HCT116 (cell line): ENCODE results near the gene OTOP2. TPM values are rescaled to one million over a fixed set of nuclear protein-coding genes. Genes with fewer than 3 reads are reported as not detected.

Experiments used
- ATAC-seq: fragments of 200-7000 bp; cut with Tn5 transposase; 2 replicates; pipeline ENCODE4 v1.9.1; 2020; ENCODE audit warnings: mild to moderate bottlenecking, moderate library complexity
- BruUV-seq: library from RNA; stranded (reverse); fragments of 400-500 nt; replicated peaks from 2 replicates; lab custom pipeline; 2021; lab: Mats Ljungman, UMichigan
- CTCF ChIA-PET: fragments of 300-600 bp; sonication (Branson Sonifier 250); formaldehyde crosslinking; loops from one replicate; lab custom pipeline; 2021; ENCODE audit warnings: antibody characterized with exemption; lab: Charles Lee
- POLR2A ChIA-PET: fragments of 300-600, 350-600 bp; sonication (Branson Sonifier 250); formaldehyde crosslinking; loops from one replicate; lab custom pipeline; 2021; ENCODE audit warnings: antibody characterized with exemption; lab: Charles Lee
- RAD21 ChIA-PET, 2 experiments: fragments of 300-600 bp; sonication (Branson Sonifier 250); formaldehyde crosslinking; loops; one replicate each; lab custom pipeline; 2023; ENCODE audit warnings: low total read pairs in 2 of 2; ENCODE audit not compliant: uncharacterized antibody in 2 of 2, unreplicated experiment in 2 of 2, low non-redundant PET in 1 of 2; lab: Charles Lee
- DNase-seq: peaks from one replicate; pipeline ENCODE4 v3.0.0-alpha.2; 2010; ENCODE audit warnings: low read depth, low spot score
- H2AFZ ChIP-seq: fragments of 200-600 bp; shearing (Covaris generic), sonication (generic); 2 replicates; pipeline ENCODE4 v1.6.1; 2017; ENCODE audit warnings: low read depth, mixed run types, mixed read lengths, antibody characterized with exemption, low read length; ENCODE audit not compliant: poor library complexity, severe bottlenecking
- H3K27ac ChIP-seq: 2 replicates; pipeline ENCODE4 v1.5.1; 2012; ENCODE audit warnings: low read depth, low read length
- H3K27me3 ChIP-seq: fragments of 200-600 bp; sonication (generic); 2 replicates; pipeline ENCODE4 v1.6.1; 2016; ENCODE audit warnings: mixed run types, low read length, mixed read lengths; ENCODE audit not compliant: insufficient read depth
- H3K36me3 ChIP-seq, 2 experiments: fragments of 200-500 bp in 1 of 2; fragments of 200-600 bp in 1 of 2; sonication (Bioruptor generic) in 1 of 2; sonication (generic) in 1 of 2; 2 replicates each; pipeline versions ENCODE4 v1.5.1 to v1.6.1; 2014 to 2016; ENCODE audit warnings: low read length in 2 of 2, inconsistent platforms in 1 of 2, mixed read lengths in 1 of 2, mixed run types in 1 of 2; ENCODE audit not compliant: insufficient read depth in 2 of 2, control insufficient read depth in 1 of 2
- H3K4me1 ChIP-seq, 2 experiments: fragments of 200-600 bp in 1 of 2; sonication (generic) in 1 of 2; 2 replicates each; pipeline versions ENCODE4 v1.5.1 to v1.6.1; 2012 to 2017; ENCODE audit warnings: low read length in 2 of 2, inconsistent platforms in 1 of 2, mild to moderate bottlenecking in 1 of 2, mixed read lengths in 1 of 2, mixed run types in 1 of 2, moderate library complexity in 1 of 2; ENCODE audit not compliant: insufficient read depth in 2 of 2, control insufficient read depth in 1 of 2
- H3K4me2 ChIP-seq: fragments of 200-600 bp; sonication (generic); 2 replicates; pipeline ENCODE4 v1.6.1; 2017; ENCODE audit warnings: mixed run types, low read length, mixed read lengths
- H3K4me3 ChIP-seq, 2 experiments: fragments of 200-600 bp in 1 of 2; sonication (generic) in 1 of 2; replicated peaks in 1 of 2; 2 replicates each; pipeline ENCODE4 v1.5.1; 2011 to 2016; ENCODE audit warnings: low read length in 2 of 2, control low read depth in 1 of 2, low read depth in 1 of 2, mild to moderate bottlenecking in 1 of 2, mixed read lengths in 1 of 2, mixed run types in 1 of 2
- H3K79me2 ChIP-seq: fragments of 200-600 bp; sonication (generic); 2 replicates; pipeline ENCODE4 v1.6.1; 2017; ENCODE audit warnings: mild to moderate bottlenecking, mixed run types, low read length, moderate library complexity, mixed read lengths; ENCODE audit not compliant: insufficient read depth
- H3K9ac ChIP-seq: fragments of 200-600 bp; sonication (generic); 2 replicates; pipeline ENCODE4 v1.6.1; 2016; ENCODE audit warnings: low read length, mixed read lengths
- H3K9me2 ChIP-seq: fragments of 200-600 bp; sonication (generic), shearing (Covaris generic); 2 replicates; pipeline ENCODE4 v1.6.1; 2017; ENCODE audit warnings: mixed run types, mild to moderate bottlenecking, moderate library complexity; ENCODE audit not compliant: insufficient read depth
- H3K9me3 ChIP-seq, 2 experiments: fragments of 200-500 bp in 1 of 2; fragments of 200-600 bp in 1 of 2; sonication (Bioruptor generic) in 1 of 2; sonication (generic) in 1 of 2; 2 replicates each; pipeline ENCODE4 v1.6.1; 2014 to 2017; ENCODE audit warnings: low read length in 2 of 2, mixed read lengths in 2 of 2, inconsistent platforms in 1 of 2, low read depth in 1 of 2, mild to moderate bottlenecking in 1 of 2, mixed run types in 1 of 2, moderate library complexity in 1 of 2; ENCODE audit not compliant: control insufficient read depth in 1 of 2, insufficient read depth in 1 of 2
- H4K20me1 ChIP-seq: fragments of 200-600 bp; sonication (generic), shearing (Covaris generic); 2 replicates; pipeline ENCODE4 v1.6.1; 2017; ENCODE audit warnings: mixed run types, mild to moderate bottlenecking, moderate library complexity; ENCODE audit not compliant: insufficient read depth
- CEBPB ChIP-seq: IDR thresholded peaks from 2 replicates; pipeline ENCODE4 v1.6.1; 2012; ENCODE audit warnings: low read depth
- CTCF ChIP-seq, 3 experiments: fragments of 200-600 bp in 1 of 3; sonication (generic) in 1 of 3; IDR thresholded peaks in 2 of 3; conservative IDR thresholded peaks in 1 of 3; 2 replicates each; pipeline ENCODE4 v1.5.1; 2012 to 2017; ENCODE audit warnings: low read depth in 2 of 3, low read length in 2 of 3, antibody characterized with exemption in 1 of 3, borderline replicate concordance in 1 of 3, control low read depth in 1 of 3, mild to moderate bottlenecking in 1 of 3, mixed read lengths in 1 of 3, mixed run types in 1 of 3, moderate library complexity in 1 of 3; ENCODE audit not compliant: insufficient read depth in 1 of 3
- EZH2 ChIP-seq: fragments of 200-600 bp; sonication (generic); IDR thresholded peaks from 2 replicates; pipeline ENCODE4 v1.6.1; 2017; ENCODE audit warnings: antibody characterized with exemption, mixed run types
- EZH2phosphoT487 ChIP-seq: fragments of 200-600 bp; IDR thresholded peaks from 2 replicates; pipeline ENCODE4 v1.6.1; 2018; ENCODE audit warnings: antibody characterized with exemption, borderline replicate concordance
- JUND ChIP-seq: IDR thresholded peaks from 2 replicates; pipeline ENCODE4 v1.6.1; 2012
- POLR2AphosphoS5 ChIP-seq: IDR thresholded peaks from 2 replicates; pipeline ENCODE4 v1.6.1; 2011; ENCODE audit warnings: mild to moderate bottlenecking, low read depth, low read length, moderate library complexity
- RAD21 ChIP-seq: IDR thresholded peaks from 2 replicates; pipeline ENCODE4 v1.6.1; 2012; ENCODE audit warnings: low read depth, mild to moderate bottlenecking
- TCF7L2 ChIP-seq: IDR thresholded peaks from 2 replicates; pipeline ENCODE4 v1.7.0; 2011; ENCODE audit warnings: borderline replicate concordance, inconsistent platforms; ENCODE audit not compliant: insufficient read depth, insufficient read length; ENCODE audit errors: extremely low read depth
- YY1 ChIP-seq: IDR thresholded peaks from 2 replicates; pipeline ENCODE4 v1.6.1; 2011; ENCODE audit warnings: low read length, low read depth, moderate library complexity, mild to moderate bottlenecking; ENCODE audit not compliant: insufficient replicate concordance; ENCODE audit errors: extremely low read depth
- intact Hi-C: fragments of 100-400 bp; cut with micrococcal nuclease; formaldehyde crosslinking; loops from 2 replicates; pipeline ENCODE4 v1.10.0; 2022
- total RNA-seq: library from RNA; stranded (reverse); gene quantifications from one replicate; pipeline ENCODE4 v1.2.1, GENCODE V29; 2021; ENCODE audit not compliant: unreplicated experiment
- TF ChIP-seq, protein P1 (sequence below): IDR thresholded peaks from 2 replicates; pipeline ENCODE4 v1.6.1; 2012

Gene OTOP2
- total RNA-seq, 1 experiment from 2014 or later: not detected

GRCh38 chr17:74903671-74904070 lies 20.4 kb upstream of the OTOP2 start:
- BruUV-seq: no TSS peak
- Histone ChIP-seq H3K9me3 (no peaks in the 10 kb centered on the region), H4K20me1 (no peaks in the 10 kb centered on the region), H3K9ac (no peak overlapping the region), H3K27ac (no peak overlapping the region; the same call in 1 of the 2 replicates), H3K4me3 (no peak overlapping the region), H3K4me1 (peaks cover 3 to 26% of the 10 kb centered on the region in 2 experiments), H3K9me2 (no peaks in the 10 kb centered on the region), H2AFZ (no peak overlapping the region), H3K27me3 (no peaks in the 10 kb centered on the region), H3K79me2 (no peaks in the 10 kb centered on the region), H3K36me3 (no peaks in the 10 kb centered on the region), H3K4me2 (no peak overlapping the region)
- TF ChIP-seq RAD21: no peak
- TF ChIP-seq EZH2phosphoT487: no peak
- TF ChIP-seq JUND: no peak
- TF ChIP-seq, protein P1, sequence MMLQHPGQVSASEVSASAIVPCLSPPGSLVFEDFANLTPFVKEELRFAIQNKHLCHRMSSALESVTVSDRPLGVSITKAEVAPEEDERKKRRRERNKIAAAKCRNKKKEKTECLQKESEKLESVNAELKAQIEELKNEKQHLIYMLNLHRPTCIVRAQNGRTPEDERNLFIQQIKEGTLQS: no peak
- TF ChIP-seq CEBPB: no peak
- TF ChIP-seq TCF7L2: no peak
- TF ChIP-seq POLR2AphosphoS5: no peak
- no peak for TF ChIP-seq EZH2
- TF ChIP-seq YY1: no peak
- DNase-seq (no peak), ATAC-seq (no peak)
- ChIA-PET POLR2A (no interaction called here), CTCF (no interaction called here), RAD21 (no interaction called here)
- intact Hi-C loops: no loop called here

GRCh38 chr17:74904687-74905409 lies 19.2 kb upstream of the OTOP2 start:
- no peak overlapping the region for H3K4me2 ChIP-seq
- POLR2A ChIA-PET: interaction anchor here (2.0 to 2.3 kb wide), 2 partner anchors 9 to 32 kb away, joined by 6 to 15 read pairs; partner anchors contain the start of gene FDXR
- RAD21 ChIA-PET: no interaction called here
- no peak overlapping the region for H3K9ac ChIP-seq
- CTCF ChIA-PET: no interaction called here
- H3K79me2 ChIP-seq: no peaks in the 10 kb centered on the region
- H3K27ac ChIP-seq: no peak overlapping the region
- BruUV-seq: no TSS peak
- H3K4me3 ChIP-seq: no peak overlapping the region
- H3K27me3 ChIP-seq: no peaks in the 10 kb centered on the region
- no peaks in the 10 kb centered on the region for H3K9me2 ChIP-seq
- no peak for TF ChIP-seq CTCF (IDR thresholded peaks at IDR 0.05 in 2 of 3, conservative IDR thresholded peaks at IDR 0.05 in 1 of 3; ENCODE audit: borderline replicate concordance in 1 of 3, insufficient read depth in 1 of 3, low read depth in 2 of 3, low read length in 2 of 3)
- TF ChIP-seq, all 23 proteins: peak for 0
- DNase-seq (no peak), ATAC-seq (0 out of 2 replicates have a peak, but pooled peaks have one; percentile 32)
- no peak overlapping the region for H2AFZ ChIP-seq
- intact Hi-C loops: no loop called here
- no peaks in the 10 kb centered on the region for H4K20me1 ChIP-seq
- no peaks in the 10 kb centered on the region for H3K36me3 ChIP-seq
- peaks cover 3 to 30% of the 10 kb centered on the region in 2 experiments for H3K4me1 ChIP-seq
- no peaks in the 10 kb centered on the region for H3K9me3 ChIP-seq
